Osteoblast (primary cell): ENCODE results near the gene MVD. TPM values are rescaled to one million over a fixed set of nuclear protein-coding genes. Genes with fewer than 3 reads are reported as not detected.

Source experiments
- DNase-seq: peaks from one replicate; pipeline ENCODE4 v3.0.0; 2011; ENCODE audit warnings: low spot score, mixed read lengths; ENCODE audit not compliant: insufficient read length; ENCODE audit errors: missing footprints
- H2AFZ ChIP-seq: 2 replicates; pipeline ENCODE4 v1.6.0; 2011; ENCODE audit warnings: mild to moderate bottlenecking, low read length
- H3K27ac ChIP-seq: 2 replicates; pipeline ENCODE4 v1.5.1; 2011; ENCODE audit warnings: mild to moderate bottlenecking, low read depth, low read length, moderate library complexity
- H3K27me3 ChIP-seq: 2 replicates; pipeline ENCODE4 v1.6.0; 2012; ENCODE audit warnings: mild to moderate bottlenecking, control low read depth, inconsistent platforms, low read length, moderate library complexity; ENCODE audit not compliant: insufficient read depth
- H3K36me3 ChIP-seq: 2 replicates; pipeline ENCODE4 v1.5.1; 2011; ENCODE audit warnings: mild to moderate bottlenecking, low read length, control low read depth, moderate library complexity; ENCODE audit not compliant: insufficient read depth
- H3K4me1 ChIP-seq: 2 replicates; pipeline ENCODE4 v1.5.1; 2011; ENCODE audit warnings: mild to moderate bottlenecking, low read length, control low read depth, moderate library complexity; ENCODE audit not compliant: insufficient read depth
- H3K4me2 ChIP-seq: 2 replicates; pipeline ENCODE4 v1.6.0; 2011; ENCODE audit warnings: mild to moderate bottlenecking, low read length; ENCODE audit not compliant: insufficient read depth
- H3K4me3 ChIP-seq: fragments of 200-600 bp; sonication (generic); 3 replicates; pipeline ENCODE4 v1.5.1; 2012; ENCODE audit warnings: mild to moderate bottlenecking, low read length, inconsistent platforms; ENCODE audit not compliant: insufficient read depth
- H3K79me2 ChIP-seq: 2 replicates; pipeline ENCODE4 v1.6.0; 2012; ENCODE audit warnings: mild to moderate bottlenecking, low read length, control low read depth, inconsistent platforms; ENCODE audit not compliant: insufficient read depth
- H3K9me3 ChIP-seq: 2 replicates; pipeline ENCODE4 v1.5.1; 2011; ENCODE audit warnings: low read depth, low read length, control low read depth
- H4K20me1 ChIP-seq: 2 replicates; pipeline ENCODE4 v1.6.0; 2012; ENCODE audit warnings: mild to moderate bottlenecking, low read length, control low read depth; ENCODE audit not compliant: insufficient read depth
- total RNA-seq: library from RNA; depleted of rRNA; stranded (reverse); fragments of >200 nt; gene quantifications from 2 replicates; pipeline ENCODE4 v1.2.3, GENCODE V29; 2012
- TF ChIP-seq, protein P1 (sequence below): IDR thresholded peaks from 2 replicates; pipeline ENCODE4 v1.5.1; 2011; ENCODE audit warnings: mild to moderate bottlenecking, low read depth, low read length, moderate library complexity; ENCODE audit errors: extremely low read depth

The MVD gene
- total RNA-seq, 1 donor, result 67.3 TPM

DNA sequence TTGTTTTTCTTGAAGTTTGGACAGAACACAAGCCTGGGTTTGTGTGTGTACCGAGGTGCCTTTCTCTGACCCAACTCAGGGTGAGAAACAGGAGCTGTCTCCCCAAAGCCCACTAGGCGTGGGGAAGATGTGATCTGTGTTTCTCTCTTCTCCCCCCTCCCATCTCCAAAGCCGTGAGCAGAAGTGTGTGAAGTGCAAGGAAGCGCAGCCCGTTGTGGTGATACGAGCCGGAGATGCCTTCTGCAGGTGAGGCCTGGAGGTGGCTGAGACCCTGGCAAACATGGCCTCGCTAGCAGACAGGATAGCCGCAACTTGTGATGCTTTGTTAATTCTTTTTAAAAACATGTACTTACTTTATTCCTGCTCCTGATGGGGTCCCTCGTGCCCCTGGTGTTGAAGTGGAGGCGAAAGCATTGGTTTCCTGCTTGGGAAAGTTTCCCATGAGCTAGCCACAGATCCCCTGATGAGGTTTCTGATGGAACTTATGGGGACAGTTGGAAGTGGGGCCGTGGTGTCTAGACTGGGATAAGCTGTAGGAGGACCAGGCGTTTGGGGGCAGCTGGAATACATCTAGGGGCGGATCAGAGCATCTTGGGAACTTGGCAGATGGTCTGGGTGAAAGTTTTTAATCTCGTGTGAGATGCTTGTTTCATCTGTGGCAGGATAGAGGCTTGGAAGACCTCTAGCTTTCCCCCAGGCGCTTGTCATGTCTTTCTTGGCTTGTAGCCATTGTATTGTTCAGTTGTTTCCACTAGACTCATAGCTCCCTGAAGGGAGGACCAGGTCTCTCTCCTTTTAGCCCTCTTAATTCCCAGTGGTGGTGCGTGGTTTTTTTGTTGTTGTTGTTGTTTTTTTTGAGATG lies 44.3 kb upstream of the MVD start:
- Histone ChIP-seq H3K9me3 (no peaks in the 10 kb centered on the region), H3K27me3 (no peaks in the 10 kb centered on the region), H3K27ac (peak overlapping the region; percentile 73), H3K79me2 (peaks cover 86% of the 10 kb centered on the region), H3K36me3 (peaks cover 6% of the 10 kb centered on the region), H3K4me3 (peak overlapping the region; percentile 97), H2AFZ (peak overlapping the region; percentile 67), H3K4me2 (peak overlapping the region; percentile 96), H4K20me1 (peaks cover 19% of the 10 kb centered on the region), H3K4me1 (peaks cover 17% of the 10 kb centered on the region)
- TF ChIP-seq, protein P1, sequence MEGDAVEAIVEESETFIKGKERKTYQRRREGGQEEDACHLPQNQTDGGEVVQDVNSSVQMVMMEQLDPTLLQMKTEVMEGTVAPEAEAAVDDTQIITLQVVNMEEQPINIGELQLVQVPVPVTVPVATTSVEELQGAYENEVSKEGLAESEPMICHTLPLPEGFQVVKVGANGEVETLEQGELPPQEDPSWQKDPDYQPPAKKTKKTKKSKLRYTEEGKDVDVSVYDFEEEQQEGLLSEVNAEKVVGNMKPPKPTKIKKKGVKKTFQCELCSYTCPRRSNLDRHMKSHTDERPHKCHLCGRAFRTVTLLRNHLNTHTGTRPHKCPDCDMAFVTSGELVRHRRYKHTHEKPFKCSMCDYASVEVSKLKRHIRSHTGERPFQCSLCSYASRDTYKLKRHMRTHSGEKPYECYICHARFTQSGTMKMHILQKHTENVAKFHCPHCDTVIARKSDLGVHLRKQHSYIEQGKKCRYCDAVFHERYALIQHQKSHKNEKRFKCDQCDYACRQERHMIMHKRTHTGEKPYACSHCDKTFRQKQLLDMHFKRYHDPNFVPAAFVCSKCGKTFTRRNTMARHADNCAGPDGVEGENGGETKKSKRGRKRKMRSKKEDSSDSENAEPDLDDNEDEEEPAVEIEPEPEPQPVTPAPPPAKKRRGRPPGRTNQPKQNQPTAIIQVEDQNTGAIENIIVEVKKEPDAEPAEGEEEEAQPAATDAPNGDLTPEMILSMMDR, result no peak
- DNase-seq, result peak; percentile 91

DNA sequence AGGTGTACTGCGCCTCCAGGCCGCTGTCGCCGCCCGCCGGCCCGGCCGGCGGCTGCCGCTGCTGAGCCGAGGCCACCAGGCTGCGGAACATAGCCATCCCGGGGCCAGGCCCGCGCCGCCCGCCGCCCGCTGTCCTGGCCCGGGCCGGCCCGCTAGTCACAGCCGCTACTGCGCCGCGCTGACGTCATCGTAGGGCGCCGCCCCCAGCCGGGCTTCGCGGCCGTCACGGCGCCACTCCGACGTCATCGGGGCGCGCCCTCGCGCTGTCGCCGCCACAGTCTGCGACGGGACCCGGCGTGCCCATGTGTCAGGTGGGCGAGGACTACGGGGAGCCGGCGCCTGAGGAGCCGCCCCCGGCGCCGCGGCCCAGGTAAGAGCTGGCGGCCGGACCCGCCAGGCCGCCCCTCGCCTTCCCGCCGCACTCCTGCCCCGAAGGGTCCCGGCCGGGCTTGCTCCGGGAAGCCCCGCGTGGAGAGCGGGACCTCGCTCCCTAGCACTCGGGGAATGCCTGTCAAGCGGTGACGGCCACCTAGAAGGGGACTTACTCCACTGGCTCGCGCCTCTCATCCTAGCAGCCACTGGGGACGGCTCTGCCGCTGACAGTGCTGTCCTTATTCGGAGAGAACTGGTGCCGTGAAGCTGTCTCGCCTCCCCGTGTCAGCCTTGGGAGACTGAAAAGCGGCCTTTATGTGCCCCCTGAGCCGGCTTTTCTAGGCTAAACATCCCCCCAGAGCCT lies 43.5 kb upstream of the MVD start, which contains the start of the genes CTU2 and RNF166:
CTU2 (plus strand) TSS at position 275 of the 736 bp plus-strand sequence; CDS start at position 303, 28 bp downstream.
RNF166 (minus strand) TSS at position 180 of the 736 bp plus-strand sequence; CDS start at position 97, 83 bp downstream.
- Histone ChIP-seq H3K27me3 (no peaks in the 10 kb centered on the region), H3K36me3 (peaks cover 3% of the 10 kb centered on the region), H3K9me3 (no peaks in the 10 kb centered on the region), H4K20me1 (peaks cover 15% of the 10 kb centered on the region), H3K4me2 (peak within 1 kb of the TSS; percentile 96), H3K79me2 (peaks cover 92% of the 10 kb centered on the region), H3K4me3 (peak within 1 kb of the TSS; percentile 97), H3K4me1 (peaks cover 20% of the 10 kb centered on the region), H2AFZ (peak within 1 kb of the TSS; percentile 67), H3K27ac (peak within 1 kb of the TSS; percentile 73)
- TF ChIP-seq, protein P1, result no peak
- DNase-seq, result peak; percentile 100

DNA sequence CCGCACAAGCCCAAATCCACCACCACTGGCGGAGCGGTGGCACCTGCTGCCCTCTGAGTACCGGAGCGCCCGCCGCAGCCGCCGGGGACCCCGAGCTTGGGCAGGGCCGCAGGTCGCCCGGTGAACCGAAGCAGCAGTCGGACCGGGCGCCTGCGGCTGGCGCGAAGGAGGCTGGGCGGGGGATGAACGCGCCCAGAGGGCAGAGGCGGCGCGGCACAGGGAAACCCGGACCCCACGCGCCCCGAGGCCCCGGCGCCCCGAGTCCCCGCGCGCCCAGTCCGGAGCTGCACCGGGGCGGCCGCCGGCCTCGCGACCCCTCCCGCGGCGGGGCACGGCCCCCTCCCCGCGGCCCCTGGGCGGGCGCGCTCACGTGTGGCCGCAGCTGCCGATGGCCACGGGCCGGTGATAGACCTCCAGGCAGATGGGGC lies 42.9 kb upstream of the MVD start:
- Histone ChIP-seq H3K27ac (peak overlapping the region; percentile 58), H3K4me2 (peak overlapping the region; percentile 96), H3K4me1 (peaks cover 24% of the 10 kb centered on the region), H3K9me3 (no peaks in the 10 kb centered on the region), H3K36me3 (no peaks in the 10 kb centered on the region), H3K27me3 (no peaks in the 10 kb centered on the region), H4K20me1 (peaks cover 14% of the 10 kb centered on the region), H2AFZ (no peak overlapping the region), H3K4me3 (peak overlapping the region; percentile 97), H3K79me2 (peaks cover 92% of the 10 kb centered on the region)
- TF ChIP-seq, protein P1, result no peak
- peak; percentile 93 for DNase-seq
